AG08395 (cell line): ENCODE measurements around the gene MORN5.

ENCODE experiments used
- DNase-seq: peaks from one replicate; pipeline ENCODE4 v3.0.0; 2012; ENCODE audit warnings: mixed read lengths, low spot score

Gene MORN5

GRCh38 chr9:122232796-122233306 is 73.1 kb downstream of the MORN5 start:
- DNase-seq = no peak

- no peak for DNase-seq
These were observed 74.5 kb downstream of the MORN5 start for GRCh38 chr9:122234022-122234748.

GRCh38 chr9:122236681-122237080 is 77.0 kb downstream of the MORN5 start:
- no peak for DNase-seq

- DNase-seq = no peak
These were observed 80.0 kb downstream of the MORN5 start for GRCh38 chr9:122239722-122240121.

GRCh38 chr9:122244349-122244748 is 84.6 kb downstream of the MORN5 start:
- no peak for DNase-seq

- no peak for DNase-seq
These were observed 87.0 kb downstream of the MORN5 start for GRCh38 chr9:122246666-122247065.

- no peak for DNase-seq
These were observed 88.7 kb downstream of the MORN5 start for GRCh38 chr9:122248448-122248865.
